Right cardiac atrium (tissue), 5 donors: ENCODE data around the gene LMBR1. TPM values are rescaled to one million over a fixed set of nuclear protein-coding genes. Genes with fewer than 3 reads are reported as not detected.
A peak's percentile ranks its signal among the peaks of the same experiment; 100 is the strongest.
"Not testable (repeated sequence)": the region's sequence is repeated elsewhere in the genome, so short reads cannot be mapped to it uniquely, and the experiment has no call there.

ENCODE experiments used
- ATAC-seq, 2 donors: fragments of 200-7000 bp; cut with Tn5 transposase; one replicate each; pipeline versions ENCODE4 v1.8.0 to v1.9.1; 2020; ENCODE audit warnings: moderate library complexity in 2 of 2, mild to moderate bottlenecking in 1 of 2
- DNase-seq, 3 donors: peaks; one replicate each; pipeline ENCODE4 v3.0.0-alpha.2; 2020
- H3K27ac ChIP-seq: one replicate; pipeline ENCODE4 v1.5.1; 2013; ENCODE audit warnings: mild to moderate bottlenecking, low read length, control low read depth, moderate library complexity
- H3K27me3 ChIP-seq: one replicate; pipeline ENCODE4 v1.6.1; 2013; ENCODE audit not compliant: control insufficient read depth, insufficient read depth
- H3K4me1 ChIP-seq: one replicate; pipeline ENCODE4 v1.6.1; 2013; ENCODE audit warnings: low read length; ENCODE audit not compliant: control insufficient read depth, insufficient read depth
- H3K4me3 ChIP-seq: one replicate; pipeline ENCODE4 v1.5.1; 2013; ENCODE audit warnings: low read length, control low read depth
- H3K9me3 ChIP-seq: one replicate; pipeline ENCODE4 v1.6.1; 2013; ENCODE audit warnings: low read length; ENCODE audit not compliant: control insufficient read depth
- WGBS: extraction: QIAGEN DNeasy Blood & Tissue Kit; methylation state at CpG from one replicate; pipeline ENCODE4 v1.1.7; 2013; 5-methylcytosine and 5-hydroxymethylcytosine counted together
- intact Hi-C, 4 donors: fragments of 100-400 bp; cut with DNase I; formaldehyde crosslinking; loops; one replicate each; pipeline versions ENCODE4 v1.11.0 to v1.14.0; 2022 to 2023
- polyA plus RNA-seq: library from polyadenylated mRNA; stranded (reverse); fragments of 200-250 nt; gene quantifications from one replicate; pipeline ENCODE4 v1.2.3, GENCODE V29; 2013
- total RNA-seq, 4 donors: library from RNA; stranded (reverse); fragmentation: NEBNext Ultra II Directional; extraction: Animal tissue kit (Norgen Biotek cat#: 25700); gene quantifications; one replicate each; pipeline ENCODE4 v1.2.1, GENCODE V29; 2021
- donor health status: healthy with polysubstance abuse.
- donor health status: DM: no; HTN: yes; CAD: no.
- donor health status: DM: no; HTN: no; CAD: no.
- donor health status: DM: no; HTN: yes; CAD: no; lungs with severe emphysema.
- donor health status: DM: yes; HTN: yes; CAD: no.

Gene LMBR1
- total and polyA plus RNA-seq, 5 donors: 8.1 to 48.7 (median 46.3) TPM

DNA sequence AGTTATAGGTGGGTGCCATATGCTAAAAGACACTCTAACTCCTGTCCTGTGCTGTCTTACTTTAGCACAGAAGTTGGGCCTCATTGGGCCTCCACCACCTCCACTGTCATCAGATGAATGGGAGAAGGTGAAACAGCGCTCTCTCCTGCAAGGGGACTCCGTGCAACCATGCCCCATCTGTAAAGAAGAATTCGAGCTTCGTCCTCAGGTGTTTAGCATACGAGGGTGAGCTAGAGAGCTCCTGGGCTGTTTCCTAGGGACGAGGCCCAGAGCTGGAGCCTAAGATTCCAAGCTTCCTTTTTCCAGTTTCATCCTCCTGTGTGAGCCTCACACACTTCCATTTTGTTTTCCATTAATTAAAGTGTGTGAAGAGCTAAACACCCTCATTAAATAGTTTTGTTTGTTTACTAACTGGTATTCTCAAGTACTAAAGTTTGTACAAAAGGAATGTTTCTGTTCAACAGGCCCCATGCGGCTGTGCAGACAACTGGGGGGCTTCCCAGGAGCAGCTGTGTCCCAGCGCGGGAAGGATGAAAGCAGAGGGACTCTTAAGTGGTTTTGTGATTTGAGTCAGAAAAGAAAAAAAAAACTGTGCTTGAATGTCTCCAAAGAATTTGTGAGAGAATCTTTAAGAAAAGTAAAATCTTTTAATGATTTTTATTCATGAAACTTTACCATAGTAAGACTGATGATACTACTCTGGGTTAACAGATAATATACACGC is 238.3 kb downstream of the LMBR1 start:
- WGBS: 81% methylated on average over 10 of the region's 10 CpGs
- Histone ChIP-seq H3K9me3 (no peaks in the 10 kb centered on the region), H3K27me3 (no peaks in the 10 kb centered on the region), H3K27ac (no peak overlapping the region), H3K4me1 (no peaks in the 10 kb centered on the region), H3K4me3 (no peak overlapping the region)
- no peak for ATAC-seq
- intact Hi-C loops: no loop called here
- no peak for DNase-seq

- no peak for DNase-seq
- intact Hi-C loops: no loop called here
- ATAC-seq: no peak
- no peak overlapping the region for H3K4me3 ChIP-seq
- no peak overlapping the region for H3K27ac ChIP-seq
- H3K9me3 ChIP-seq: no peaks in the 10 kb centered on the region
- 92% methylated on average over 8 of the region's 8 CpGs for WGBS
- no peaks in the 10 kb centered on the region for H3K27me3 ChIP-seq
- no peaks in the 10 kb centered on the region for H3K4me1 ChIP-seq
Observed at GRCh38 chr7:156652886-156653568, 240.0 kb downstream of the LMBR1 start.

DNA sequence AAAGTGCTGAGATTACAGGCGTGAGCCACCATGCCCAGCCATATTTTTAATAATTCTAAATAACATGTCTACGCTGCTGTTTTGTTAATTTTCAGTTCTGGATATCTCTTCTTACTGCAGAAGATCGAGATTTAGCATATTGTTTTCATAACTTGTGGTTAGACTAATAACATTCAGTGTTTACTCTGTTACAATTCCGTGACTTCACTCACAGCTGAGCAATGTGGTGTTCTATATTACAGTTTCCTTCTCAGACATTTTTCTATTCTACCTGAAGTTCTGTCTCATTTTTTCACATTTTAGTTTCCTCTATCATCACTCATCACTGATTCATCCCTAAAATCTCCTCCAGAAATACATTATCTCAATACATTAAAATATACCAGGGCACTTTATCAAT is 241.5 kb downstream of the LMBR1 start:
- Histone ChIP-seq H3K27me3 (no peaks in the 10 kb centered on the region), H3K27ac (no peak overlapping the region), H3K9me3 (no peaks in the 10 kb centered on the region), H3K4me3 (no peak overlapping the region), H3K4me1 (no peaks in the 10 kb centered on the region)
- ATAC-seq (no peak), DNase-seq (no peak)
- intact Hi-C loops: no loop called here
- WGBS: 90% methylated on average over 4 of the region's 4 CpGs

- ATAC-seq: no peak
- intact Hi-C loops: no loop called here
Observed at GRCh38 chr7:156650042-156650441, 242.9 kb downstream of the LMBR1 start.

DNA sequence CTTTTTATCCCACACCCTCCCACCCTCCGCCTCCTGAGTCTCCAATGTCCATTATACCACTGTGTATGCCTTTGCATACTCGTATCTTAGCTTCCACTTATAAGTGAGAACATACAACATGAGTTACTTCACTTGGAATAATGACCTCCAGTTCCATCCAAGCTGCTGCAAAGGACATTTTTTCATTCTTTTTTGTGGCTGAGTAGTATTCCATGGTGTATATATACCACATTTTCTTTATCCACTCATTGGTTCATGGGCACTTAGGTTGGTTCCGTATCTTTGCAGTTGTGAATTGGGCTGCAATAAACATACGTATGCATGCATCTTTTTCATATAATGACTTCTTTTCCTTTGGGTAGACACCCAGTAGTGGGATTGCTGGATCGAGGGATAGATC is 245.7 kb downstream of the LMBR1 start:
- intact Hi-C loops, DNase-seq, H3K27ac ChIP-seq, H3K4me1 ChIP-seq, ATAC-seq, H3K9me3 ChIP-seq, H3K4me3 ChIP-seq, H3K27me3 ChIP-seq: not testable (repeated sequence)
- WGBS: 96% methylated on average over 5 of the region's 5 CpGs

More at GRCh38 chr7:156650042-156650441, 242.9 kb downstream of the LMBR1 start:
- no peak for DNase-seq
- H3K9me3 ChIP-seq: no peaks in the 10 kb centered on the region
- 75% methylated on average over 9 of the region's 9 CpGs for WGBS
- H3K4me1 ChIP-seq: no peaks in the 10 kb centered on the region
- H3K27ac ChIP-seq: no peak overlapping the region
- no peak overlapping the region for H3K4me3 ChIP-seq
- H3K27me3 ChIP-seq: no peaks in the 10 kb centered on the region

GRCh38 chr7:156642306-156643045 is 250.5 kb downstream of the LMBR1 start:
- intact Hi-C loops: no loop called here
- H3K27me3 ChIP-seq: no peaks in the 10 kb centered on the region
- ATAC-seq: no peak
- no peak overlapping the region for H3K27ac ChIP-seq
- H3K9me3 ChIP-seq: no peaks in the 10 kb centered on the region
- DNase-seq: no peak
- no peak overlapping the region for H3K4me3 ChIP-seq
- no peaks in the 10 kb centered on the region for H3K4me1 ChIP-seq
- WGBS: 75% methylated on average over 13 of the region's 13 CpGs

DNA sequence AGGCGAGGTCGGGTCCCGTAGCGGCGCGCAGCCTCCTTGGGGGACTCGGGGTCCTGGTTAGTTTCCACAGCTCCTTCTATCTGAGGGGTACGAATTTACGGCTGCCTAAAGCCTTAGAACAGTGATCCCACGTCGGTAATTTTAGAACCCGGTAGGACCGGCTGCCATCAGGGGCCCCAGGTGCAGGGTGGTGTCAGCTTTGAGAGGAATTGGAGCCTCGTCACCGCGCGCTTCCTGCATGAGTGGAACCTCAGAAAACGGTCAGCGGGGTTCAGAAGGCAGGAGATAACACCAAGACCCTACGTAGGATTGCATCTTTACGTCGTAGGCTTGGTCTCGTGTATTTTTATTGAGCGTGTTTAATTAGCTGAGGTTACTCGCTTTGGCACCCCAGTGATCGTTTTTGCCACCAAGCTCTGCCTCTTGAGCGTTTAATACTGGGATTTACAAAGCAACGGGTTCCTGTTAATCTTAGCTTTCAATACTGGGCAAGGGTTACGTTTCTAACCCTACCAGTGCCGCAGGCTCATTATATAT is 252.0 kb downstream of the LMBR1 start:
- DNase-seq (no peak), ATAC-seq (peak; percentile 14 to 39)
- 8% methylated on average over 30 of the region's 30 CpGs for WGBS
- H3K27me3 ChIP-seq: no peaks in the 10 kb centered on the region
- no peak overlapping the region for H3K27ac ChIP-seq
- no peaks in the 10 kb centered on the region for H3K4me1 ChIP-seq
- intact Hi-C loops: no loop called here
- H3K4me3 ChIP-seq: peak overlapping the region; percentile 78
- H3K9me3 ChIP-seq: no peaks in the 10 kb centered on the region

GRCh38 chr7:156640257-156640948 is 252.6 kb downstream of the LMBR1 start, which contains the start of gene RNF32:
Gene RNF32, plus strand, starts transcription at chr7:156640774. Its CDS starts 3,104 bp downstream, at chr7:156643878.
- Histone ChIP-seq H3K27me3 (no peaks in the 10 kb centered on the region), H3K4me1 (no peaks in the 10 kb centered on the region), H3K4me3 (peak within 1 kb of the TSS; percentile 78), H3K27ac (no peak within 1 kb of the TSS), H3K9me3 (no peaks in the 10 kb centered on the region)
- intact Hi-C loops: no loop called here
- WGBS: 2% methylated on average over 85 of the region's 85 CpGs
- peak; percentile 99 for ATAC-seq
- peak; percentile 95 to 99 (median 97) for DNase-seq

- Histone ChIP-seq H3K4me1 (no peaks in the 10 kb centered on the region), H3K27ac (no peak overlapping the region), H3K9me3 (no peaks in the 10 kb centered on the region), H3K4me3 (peak overlapping the region; percentile 78), H3K27me3 (no peaks in the 10 kb centered on the region)
- ATAC-seq (peak; percentile 14 to 33), DNase-seq (peak in 2 of 3 donors; percentile 49 to 55)
- 47% methylated on average over 52 of the region's 52 CpGs for WGBS
- intact Hi-C loops: no loop called here
Observed at GRCh38 chr7:156639426-156640256, 253.3 kb downstream of the LMBR1 start.
